NCI-H187 (cell line): Measurements from ENCODE around the gene OR10D3.
"Not testable (repeated sequence)": the region's sequence is repeated elsewhere in the genome, so short reads cannot be mapped to it uniquely, and the experiment has no call there.

ENCODE experiments used
- DNase-seq, 2 experiments: peaks; one replicate each; lab custom pipeline; 2025; lab: John Stamatoyannopoulos, UW

The OR10D3 gene

DNA sequence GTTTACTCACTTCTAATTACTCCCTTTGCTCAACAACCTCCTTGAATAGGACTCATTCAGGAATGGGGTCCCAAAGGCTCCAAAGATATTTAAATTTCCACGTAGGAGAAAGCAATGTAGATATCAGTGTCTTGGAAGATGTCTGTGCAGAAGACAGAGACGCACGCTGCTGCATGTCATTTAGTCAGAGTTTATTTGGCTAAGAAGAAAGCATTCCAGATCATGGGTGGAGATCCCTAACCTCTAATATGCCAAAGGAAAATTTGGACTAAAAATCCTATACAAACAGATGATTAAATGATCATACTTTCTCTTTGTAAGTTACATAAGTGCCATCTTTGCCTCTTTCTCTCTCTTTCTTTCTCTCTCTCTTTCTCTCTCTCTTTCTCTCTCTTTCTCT lies at the start of gene OR10D3:
TSS of gene OR10D3 (plus strand) at position 278 of the 400 bp plus-strand sequence. CDS start 1,925 bp downstream, outside the sequence.
- DNase-seq, result no peak

DNA sequence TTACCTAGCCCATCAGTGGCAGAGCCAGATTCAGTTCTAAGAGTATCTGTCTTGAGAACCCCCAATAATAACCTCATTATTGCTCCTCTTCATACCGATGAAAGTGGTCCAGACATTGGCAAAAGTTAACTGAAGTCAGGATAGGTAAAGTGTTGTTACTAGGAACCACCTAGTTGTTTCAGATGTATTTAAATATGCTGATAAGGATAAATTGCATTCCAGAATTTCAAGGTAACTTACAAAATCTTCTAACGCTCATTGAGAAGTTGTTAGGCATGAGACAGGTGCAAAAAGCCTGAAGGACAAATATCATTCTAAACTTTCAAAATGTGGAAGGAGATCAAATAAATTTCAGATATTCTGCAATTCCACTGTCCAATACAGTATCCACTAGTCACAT lies 40.1 kb upstream of the OR10D3 start:
- no peak for DNase-seq

- no peak for DNase-seq
Measured at GRCh38 chr11:124147951-124148350, 35.2 kb upstream of the OR10D3 start.

DNA sequence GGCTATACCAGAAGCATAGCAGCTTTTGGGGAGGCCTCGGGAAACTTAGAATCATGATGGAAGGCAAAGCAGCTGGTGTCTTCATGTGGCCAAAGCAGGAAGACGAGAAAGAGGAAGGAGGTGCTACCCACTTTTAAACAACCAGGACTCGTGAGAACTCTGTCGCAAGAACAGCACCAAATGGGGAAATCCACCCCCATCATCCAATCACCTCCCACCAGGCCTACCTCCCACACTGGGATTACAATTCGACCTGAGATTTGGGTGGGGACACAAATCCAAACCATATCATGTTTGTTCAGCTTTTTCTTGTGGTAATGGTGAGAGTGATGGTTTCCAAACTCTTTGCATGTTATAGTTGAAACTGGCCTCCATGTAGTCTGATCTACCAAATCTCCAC lies 32.5 kb upstream of the OR10D3 start:
- no peak for DNase-seq

DNA sequence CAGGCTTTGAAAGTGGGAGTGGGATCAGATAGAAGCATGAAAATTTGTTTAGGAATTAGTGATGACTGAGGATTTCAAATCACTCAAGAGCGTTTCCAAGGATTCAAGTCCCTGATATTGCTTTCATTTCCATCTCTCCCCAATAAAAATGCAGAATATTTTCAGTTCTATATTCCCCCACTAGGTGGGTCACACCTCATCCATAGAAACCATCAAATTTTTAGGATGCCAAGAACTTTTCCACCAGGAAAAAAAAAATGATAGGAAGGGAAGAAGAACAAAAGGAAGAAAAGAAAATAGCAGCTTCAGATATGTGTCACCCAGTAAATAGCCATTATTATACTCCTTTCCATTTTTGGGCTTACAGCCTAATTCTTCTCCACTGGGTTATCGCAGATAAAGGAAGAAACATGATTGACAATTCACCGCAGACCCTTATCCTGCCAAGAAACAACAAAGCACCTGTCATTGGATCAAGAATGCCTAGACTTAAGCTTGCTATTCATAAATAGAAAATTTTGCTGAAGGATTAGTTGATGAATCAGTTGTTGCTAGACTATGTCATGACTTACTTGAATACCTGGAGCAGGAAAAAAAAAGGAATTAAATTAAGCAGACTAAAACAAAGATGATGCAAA lies 30.3 kb upstream of the OR10D3 start:
- no peak for DNase-seq

DNA sequence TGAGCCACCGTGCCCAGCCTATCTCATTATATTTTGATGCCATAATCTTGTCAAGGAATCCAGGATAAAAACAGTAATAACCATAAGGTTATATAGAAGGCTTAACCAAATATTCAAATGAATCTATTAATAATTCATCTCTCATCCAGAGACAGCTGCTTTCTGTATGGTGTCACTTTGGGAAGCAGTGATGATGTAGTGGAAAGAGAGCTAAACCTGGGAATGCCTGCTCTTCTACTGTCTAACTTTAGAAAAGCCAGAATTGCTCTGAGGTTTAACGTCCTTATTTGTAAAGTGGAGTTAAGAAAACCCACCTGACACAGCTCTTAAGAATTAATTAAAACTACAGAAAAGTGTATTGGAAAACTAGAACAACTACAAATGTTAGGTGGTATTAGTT lies 29.3 kb upstream of the OR10D3 start:
- DNase-seq, result no peak

- DNase-seq, result no peak
Measured at GRCh38 chr11:124159481-124159880, 23.7 kb upstream of the OR10D3 start.

DNA sequence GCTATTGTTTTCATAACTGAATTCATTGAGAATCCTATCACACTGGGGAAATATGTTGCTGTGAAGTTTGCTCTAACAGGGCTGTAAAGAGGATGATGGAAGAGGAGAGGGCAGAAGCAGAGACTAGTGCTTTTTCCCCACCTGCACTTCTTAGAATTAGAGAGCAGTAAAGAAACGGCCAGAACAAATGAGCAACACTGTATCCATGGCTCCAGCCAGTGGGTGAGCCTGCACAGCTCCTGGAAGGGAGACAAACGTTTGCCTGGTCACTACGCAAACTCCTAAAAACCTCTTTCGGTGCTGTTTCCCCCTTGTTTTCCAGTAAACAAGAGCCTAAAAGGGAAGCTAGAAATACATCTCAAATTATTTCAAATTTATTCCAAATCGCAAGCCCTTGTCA lies 22.2 kb upstream of the OR10D3 start:
- DNase-seq, result no peak

- no peak for DNase-seq
Measured at GRCh38 chr11:124167826-124168231, 15.3 kb upstream of the OR10D3 start.

DNA sequence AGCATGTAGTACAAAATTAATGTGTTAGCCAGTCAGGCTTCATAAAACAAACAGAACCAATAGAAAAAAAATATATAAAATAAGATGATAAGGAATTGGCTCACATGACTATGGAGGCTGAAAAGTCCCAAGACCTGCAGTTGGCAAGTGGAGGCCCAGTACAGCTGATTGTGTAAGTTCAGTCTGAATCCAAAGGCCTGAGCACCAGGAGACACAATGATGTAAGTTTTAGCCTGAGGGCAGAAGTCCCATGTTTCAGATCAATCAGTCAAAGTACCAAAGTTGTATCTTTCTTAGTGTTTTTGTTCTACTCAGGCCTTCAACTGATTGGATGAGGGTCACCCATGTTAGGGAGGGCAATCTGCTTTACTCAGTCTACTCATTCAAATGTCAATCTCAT lies 14.3 kb upstream of the OR10D3 start:
- DNase-seq, result no peak

GRCh38 chr11:124170315-124170714 lies 12.8 kb upstream of the OR10D3 start:
- DNase-seq, result not testable (repeated sequence)

DNA sequence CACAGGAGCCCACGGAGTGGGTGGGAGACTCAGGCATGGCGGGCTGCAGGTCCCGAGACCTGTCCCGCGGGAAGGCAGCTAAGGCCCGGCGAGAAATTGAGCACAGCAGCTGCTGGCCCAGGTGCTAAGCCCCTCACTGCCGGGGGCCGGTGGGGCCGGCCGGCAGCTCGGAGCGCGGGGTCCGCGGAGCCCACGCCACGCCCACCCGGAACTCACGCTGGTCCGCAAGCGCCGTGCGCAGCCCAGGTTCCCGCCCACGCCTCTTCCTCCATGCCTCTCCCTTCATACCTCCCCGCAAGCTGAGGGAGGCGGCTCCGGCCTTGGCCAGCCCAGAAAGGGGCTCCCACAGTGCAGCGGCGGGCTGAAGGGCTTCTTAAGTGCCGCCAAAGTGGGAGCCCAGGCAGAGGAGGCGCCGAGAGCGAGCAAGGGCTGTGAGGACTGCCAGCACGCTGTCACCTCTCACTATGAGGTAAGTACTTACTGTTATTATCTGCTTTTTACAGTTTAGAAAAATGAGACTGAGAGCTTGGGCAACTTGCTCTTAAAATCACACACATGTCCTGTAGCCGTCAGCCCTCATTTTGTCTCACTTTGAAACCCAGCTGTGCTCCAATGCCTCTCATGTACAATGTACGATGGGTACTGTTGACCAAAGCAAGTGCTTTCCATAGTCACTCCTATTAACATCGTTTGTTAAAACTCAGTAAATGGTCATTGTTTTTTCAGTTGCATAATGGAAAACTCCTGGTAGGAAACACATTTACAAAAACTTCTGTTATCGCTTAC lies 12.2 kb upstream of the OR10D3 start:
- DNase-seq, result peak in 1 of 2 experiments; percentile 11

GRCh38 chr11:124172101-124172500 lies 11.0 kb upstream of the OR10D3 start:
- DNase-seq, result no peak

DNA sequence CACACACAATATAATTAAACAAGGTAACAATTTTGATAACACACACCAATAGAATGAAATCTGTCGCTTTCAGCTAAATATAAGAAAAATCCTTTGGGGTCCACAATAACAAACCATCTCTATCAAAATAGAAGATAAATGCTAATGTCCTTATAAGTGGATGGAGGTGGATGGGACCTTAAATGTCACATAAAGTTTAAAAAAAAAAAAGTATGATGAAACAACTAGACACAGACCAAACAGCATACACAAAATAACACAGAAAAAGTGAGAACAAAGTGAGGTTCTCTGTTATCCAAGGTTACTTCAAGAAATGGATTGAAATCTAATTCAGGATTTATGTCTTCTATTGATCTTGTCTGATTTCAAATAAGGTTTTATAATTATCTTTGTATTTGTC lies 10.5 kb upstream of the OR10D3 start:
- no peak for DNase-seq

- DNase-seq, result no peak
Measured at GRCh38 chr11:124174001-124174583, 9.1 kb upstream of the OR10D3 start.

DNA sequence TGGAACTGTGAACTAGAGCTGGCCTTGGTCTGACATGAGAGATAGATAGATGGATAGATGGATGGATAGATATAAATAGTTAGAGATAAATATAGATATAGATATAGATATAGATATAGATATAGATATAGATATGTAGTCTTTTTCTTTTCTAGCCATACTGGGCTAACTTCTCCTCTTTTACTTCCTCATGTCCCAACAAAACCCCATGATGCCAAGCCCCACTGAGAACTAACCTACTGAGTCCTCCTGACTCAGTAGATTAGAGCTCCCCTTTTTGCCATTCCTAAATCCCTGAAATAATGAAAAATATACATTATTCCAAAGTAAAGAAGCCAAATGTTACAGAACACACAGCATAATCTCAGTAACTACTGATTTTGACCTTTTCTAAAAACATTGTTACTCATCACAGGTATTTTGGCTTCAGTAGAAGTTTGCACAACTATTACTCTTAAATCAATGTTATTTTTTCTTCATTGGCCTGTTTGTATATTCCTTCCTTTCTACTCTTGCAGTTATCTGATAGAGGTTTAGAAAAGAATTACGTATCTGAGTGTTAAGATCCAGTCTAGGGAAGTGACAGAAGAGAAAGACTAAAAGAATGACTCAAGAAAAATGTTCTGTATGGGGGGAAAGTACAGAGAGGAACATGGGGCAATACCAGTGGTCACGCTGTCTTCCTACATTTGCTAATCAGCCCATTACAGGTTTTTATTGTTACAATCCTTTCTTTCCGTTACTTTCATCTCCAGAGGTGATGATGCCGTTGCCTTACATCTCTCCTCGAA lies 6.0 kb upstream of the OR10D3 start:
- no peak for DNase-seq

DNA sequence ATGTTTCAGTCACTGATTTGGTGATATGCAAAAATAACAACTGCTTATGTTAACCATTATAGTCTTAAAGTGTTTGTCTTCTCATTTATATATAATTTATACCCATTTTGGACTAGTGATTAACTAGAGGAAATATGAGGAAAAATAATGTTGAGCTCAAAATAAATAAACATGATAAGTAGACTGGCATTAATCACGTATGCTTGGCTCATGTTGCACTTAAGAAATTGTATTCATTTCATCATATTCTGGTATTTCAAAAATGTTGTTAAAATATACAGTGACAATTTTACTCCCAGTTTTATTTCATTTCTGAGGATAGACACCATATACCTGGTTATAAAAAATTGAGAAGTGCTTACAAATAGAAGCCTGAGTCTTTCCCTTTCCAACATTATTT lies 3.8 kb upstream of the OR10D3 start:
- DNase-seq, result no peak

GRCh38 chr11:124190298-124191139 lies 7.4 kb downstream of the OR10D3 start:
- no peak for DNase-seq

DNA sequence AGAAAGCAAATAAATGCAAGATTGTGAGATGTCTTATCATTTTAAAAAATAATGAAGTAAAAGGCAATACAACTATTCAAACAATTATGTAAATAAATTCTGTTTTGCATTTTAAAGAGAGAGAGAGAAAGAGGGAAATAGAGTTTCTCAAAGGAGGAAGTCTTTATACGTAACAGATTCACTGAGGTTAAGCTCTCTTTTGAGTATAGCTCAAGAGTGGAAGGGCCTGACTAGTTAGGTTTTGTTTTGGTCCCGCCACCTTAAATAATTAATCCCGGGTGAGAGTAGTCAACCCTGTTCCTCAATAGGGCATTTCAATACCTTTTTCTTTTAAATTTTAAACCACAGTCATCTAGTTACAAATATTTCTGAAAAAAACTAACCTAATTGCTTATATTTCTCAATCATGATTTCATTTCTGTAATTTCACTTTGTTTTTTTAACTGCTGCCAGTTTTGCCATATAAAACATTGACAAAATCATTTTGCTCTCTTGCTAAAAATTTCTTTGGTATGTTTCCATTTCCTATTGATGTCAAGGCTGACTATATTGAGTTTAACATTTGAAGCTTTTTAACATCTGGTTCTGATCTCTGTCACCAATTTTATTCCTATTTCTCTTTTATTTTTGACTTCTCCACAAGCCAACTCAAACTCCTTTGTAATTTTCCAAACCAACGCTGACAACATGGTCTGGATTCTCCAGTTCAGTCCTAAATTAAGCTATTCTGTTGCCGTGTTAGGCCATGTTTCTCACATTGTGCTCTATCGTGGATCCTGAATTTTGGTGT lies 10.3 kb downstream of the OR10D3 start:
- DNase-seq, result no peak

- no peak for DNase-seq
Measured at GRCh38 chr11:124194293-124195188, 11.4 kb downstream of the OR10D3 start.
